OCI-M1 (cell line): Measurements from ENCODE around the gene HRH2.
A peak's percentile ranks its signal among the peaks of the same experiment; 100 is the strongest.

Source experiments
- DNase-seq: peaks from one replicate; lab custom pipeline; 2025; lab: John Stamatoyannopoulos, UW

HRH2 gene

DNA sequence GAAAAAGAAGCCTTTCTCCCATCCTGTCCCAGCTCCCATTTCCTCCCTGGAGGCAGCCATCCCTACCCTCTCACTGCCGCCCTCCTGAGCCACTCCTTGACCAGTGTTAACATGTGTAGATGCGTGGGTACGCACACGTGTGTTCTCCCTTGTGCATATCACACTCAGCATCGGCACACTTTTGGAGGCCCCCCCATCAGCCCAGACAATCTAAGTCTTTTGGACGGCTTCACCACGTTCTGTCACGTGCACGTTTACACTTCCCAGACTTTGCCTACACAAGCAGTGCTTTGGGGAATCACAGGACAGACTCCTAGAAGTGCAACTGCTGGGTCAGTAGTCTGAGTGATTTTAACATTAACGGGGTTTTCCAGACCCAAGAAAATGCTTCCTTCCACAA lies 18.0 kb downstream of the HRH2 start:
- DNase-seq, result no peak

- no peak for DNase-seq
These were observed 19.7 kb downstream of the HRH2 start for GRCh38 chr5:175677571-175677970.

GRCh38 chr5:175678074-175678473 lies 20.2 kb downstream of the HRH2 start:
- no peak for DNase-seq

GRCh38 chr5:175679411-175679810 lies 21.5 kb downstream of the HRH2 start:
- no peak for DNase-seq

- no peak for DNase-seq
These were observed 22.1 kb downstream of the HRH2 start for GRCh38 chr5:175680020-175680419.

- DNase-seq, result no peak
These were observed 22.6 kb downstream of the HRH2 start for GRCh38 chr5:175680463-175680862.

- DNase-seq, result peak; percentile 8
These were observed 23.4 kb downstream of the HRH2 start for GRCh38 chr5:175681045-175681967.

DNA sequence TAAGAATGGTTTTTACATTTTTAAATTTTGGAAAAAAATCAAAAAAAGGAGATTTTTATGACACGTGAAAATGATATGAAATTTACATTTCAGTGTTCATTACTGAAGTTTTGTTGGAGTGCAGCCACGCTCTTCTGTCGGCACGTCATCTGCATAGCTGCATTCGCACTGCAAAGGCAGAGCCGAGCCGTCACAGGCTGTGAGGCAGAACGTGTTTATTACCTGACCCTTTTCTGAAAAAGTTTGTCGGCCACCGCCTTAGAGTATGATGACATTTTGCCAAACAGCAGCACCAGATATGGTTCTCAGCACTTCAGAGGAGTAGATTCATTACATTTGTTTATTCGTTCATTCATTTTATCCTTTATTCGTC lies 24.1 kb downstream of the HRH2 start:
- DNase-seq, result no peak

- DNase-seq, result no peak
These were observed 24.8 kb downstream of the HRH2 start for GRCh38 chr5:175682664-175683063.

GRCh38 chr5:175683231-175683630 lies 25.4 kb downstream of the HRH2 start:
- DNase-seq, result no peak

DNA sequence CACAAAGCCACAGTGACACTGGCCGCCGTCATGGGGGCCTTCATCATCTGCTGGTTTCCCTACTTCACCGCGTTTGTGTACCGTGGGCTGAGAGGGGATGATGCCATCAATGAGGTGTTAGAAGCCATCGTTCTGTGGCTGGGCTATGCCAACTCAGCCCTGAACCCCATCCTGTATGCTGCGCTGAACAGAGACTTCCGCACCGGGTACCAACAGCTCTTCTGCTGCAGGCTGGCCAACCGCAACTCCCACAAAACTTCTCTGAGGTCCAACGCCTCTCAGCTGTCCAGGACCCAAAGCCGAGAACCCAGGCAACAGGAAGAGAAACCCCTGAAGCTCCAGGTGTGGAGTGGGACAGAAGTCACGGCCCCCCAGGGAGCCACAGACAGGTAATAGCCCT lies 26.1 kb downstream of the HRH2 start:
- no peak for DNase-seq

- DNase-seq, result no peak
These were observed 27.1 kb downstream of the HRH2 start for GRCh38 chr5:175684931-175685330.

DNA sequence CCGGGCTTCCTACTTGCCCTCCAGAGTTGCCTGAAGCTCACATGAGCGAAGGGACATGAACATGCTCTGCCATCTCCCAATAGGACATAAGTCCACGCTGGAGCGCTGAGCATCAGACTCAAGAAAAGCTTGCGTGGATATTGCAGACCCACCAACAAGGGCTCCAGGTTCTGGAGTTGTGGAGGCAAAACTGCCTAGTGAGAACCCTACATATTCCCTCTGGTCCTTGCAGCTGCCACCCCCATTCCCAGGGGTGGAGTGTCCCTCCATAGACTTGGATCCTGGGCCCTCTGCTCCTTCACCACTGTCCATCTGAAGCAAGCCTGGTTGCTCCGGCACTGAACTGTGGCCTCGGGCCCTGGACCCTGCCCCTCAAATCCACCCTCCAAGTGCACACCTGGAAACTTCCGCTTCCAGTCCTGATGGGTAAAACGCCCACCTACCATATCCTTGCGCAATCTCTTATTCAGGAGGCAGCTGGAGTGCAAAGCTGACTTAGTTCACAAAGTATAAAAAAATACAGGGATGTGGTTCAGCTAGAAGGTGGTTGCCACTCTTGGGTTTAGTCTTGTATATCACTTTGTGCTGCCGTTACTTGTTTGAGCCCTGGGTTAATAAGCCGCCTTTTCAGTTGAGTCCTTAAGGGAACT lies 28.0 kb downstream of the HRH2 start:
- no peak for DNase-seq

- no peak for DNase-seq
These were observed 28.5 kb downstream of the HRH2 start for GRCh38 chr5:175686396-175686795.

GRCh38 chr5:175686826-175687225 lies 29.0 kb downstream of the HRH2 start:
- DNase-seq, result no peak

DNA sequence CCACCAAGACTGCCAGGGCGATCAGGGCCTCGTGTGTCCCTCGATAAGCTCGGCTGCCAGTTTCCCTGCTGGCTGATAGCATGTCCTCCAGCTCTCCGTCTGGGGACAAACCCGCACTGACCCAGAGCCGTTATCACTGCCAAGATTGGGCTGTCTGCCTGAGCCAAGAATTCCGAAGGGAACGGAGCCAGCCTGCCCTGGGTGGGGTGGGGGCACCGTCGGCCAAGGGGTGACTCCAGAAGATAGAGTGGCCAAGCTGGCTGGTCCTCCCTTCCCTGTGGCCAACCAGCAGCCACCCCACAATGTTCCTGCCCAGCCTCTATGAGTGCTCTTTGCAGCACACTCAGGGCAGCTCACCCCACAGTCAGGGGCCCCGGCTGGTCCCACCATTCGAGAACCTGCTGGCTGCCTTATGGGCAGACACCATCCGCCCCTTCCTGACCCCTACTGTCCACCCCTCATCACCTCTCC lies 29.4 kb downstream of the HRH2 start:
- no peak for DNase-seq

DNA sequence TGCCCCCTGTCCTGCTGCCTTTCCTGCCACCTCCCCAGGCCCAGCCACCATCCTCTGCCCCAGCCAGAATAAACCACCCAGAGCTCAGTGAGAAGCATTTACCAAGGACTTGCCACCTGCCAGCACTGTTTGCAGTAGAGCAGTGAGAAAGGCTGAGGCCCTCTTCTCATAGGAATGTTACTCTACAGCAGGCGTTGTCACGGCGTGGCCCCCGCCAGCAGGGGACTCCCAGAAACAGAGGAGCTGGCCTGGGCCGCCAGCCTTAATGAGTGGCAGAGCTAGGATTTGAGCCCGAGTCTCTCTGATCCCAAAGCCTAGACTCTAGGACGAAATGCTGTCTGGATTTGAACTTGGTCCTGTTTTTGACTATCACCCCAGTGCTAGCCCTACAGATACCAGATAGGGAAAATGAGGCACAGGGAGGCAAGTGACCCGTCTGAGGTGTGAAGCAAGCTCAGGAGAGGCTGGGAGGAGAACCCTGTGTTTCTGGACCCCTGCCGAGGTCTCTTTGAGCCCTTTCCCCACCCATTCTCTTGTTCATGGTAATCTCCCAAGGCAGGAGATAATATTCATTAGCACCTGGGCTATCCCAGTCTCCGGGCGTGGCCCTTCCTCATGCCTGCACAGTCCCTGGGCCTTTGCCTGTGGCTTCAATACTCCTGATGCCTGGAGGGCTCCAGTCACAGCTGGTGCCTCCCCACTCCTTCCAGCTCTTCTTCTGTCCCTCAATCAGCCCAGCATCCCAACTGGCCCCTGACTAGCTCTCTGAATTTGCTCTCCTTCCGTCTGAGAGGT lies 30.7 kb downstream of the HRH2 start:
- DNase-seq, result no peak

GRCh38 chr5:175689147-175689991 lies 31.5 kb downstream of the HRH2 start:
- DNase-seq, result peak; percentile 66

- DNase-seq, result no peak
These were observed 32.2 kb downstream of the HRH2 start for GRCh38 chr5:175690025-175690424.

DNA sequence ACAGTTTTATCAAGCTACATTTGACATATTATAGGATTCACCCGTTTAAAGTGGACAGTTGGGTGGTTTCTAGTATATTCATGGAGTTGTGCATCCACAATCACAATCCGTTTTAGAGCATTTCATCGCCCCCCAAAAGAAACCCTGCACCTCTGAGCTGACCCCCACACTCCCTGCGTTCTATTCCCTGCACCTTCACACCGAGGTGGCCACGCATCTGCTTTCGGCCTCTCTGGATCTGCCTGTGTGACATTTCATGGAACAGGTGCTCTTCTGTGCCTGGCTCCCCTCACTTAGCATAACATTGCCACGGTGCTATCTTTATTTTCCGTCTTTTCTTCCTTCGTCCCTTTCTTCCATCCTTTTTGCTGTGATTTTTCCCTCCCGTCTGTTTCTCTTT lies 32.7 kb downstream of the HRH2 start:
- no peak for DNase-seq

DNA sequence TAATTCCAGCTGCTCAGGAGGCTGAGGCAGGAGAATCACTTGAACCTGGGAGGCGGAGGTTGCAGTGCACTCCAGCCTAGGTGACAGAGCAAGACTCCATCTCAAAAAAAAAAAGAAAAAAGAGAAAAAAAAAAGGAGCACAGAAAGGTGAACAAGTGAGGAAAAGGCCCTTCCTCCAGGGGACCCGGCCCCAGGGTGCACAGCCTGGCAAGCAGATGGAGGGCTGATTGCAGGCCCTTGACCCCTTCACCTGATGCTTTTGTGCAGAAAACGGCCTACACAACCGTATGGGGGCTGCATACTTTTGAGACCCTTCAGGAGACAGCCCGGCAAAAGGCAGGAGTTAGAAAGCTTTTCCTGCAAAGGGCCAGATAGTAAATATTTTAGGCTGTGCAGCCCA lies 33.9 kb downstream of the HRH2 start:
- no peak for DNase-seq
